H1 (cell line): ENCODE data around the gene HS6ST3. TPM values are rescaled to one million over a fixed set of nuclear protein-coding genes. Genes with fewer than 3 reads are reported as not detected.

Experiments used
- CTCF ChIA-PET: fragments of 300-600 bp; sonication (Branson Sonifier 250); formaldehyde crosslinking; loops from one replicate; lab custom pipeline; 2021; ENCODE audit not compliant: partially characterized antibody; lab: Charles Lee
- POLR2A ChIA-PET: fragments of 300-600 bp; sonication (Branson Sonifier 250); formaldehyde crosslinking; loops from one replicate; lab custom pipeline; 2021; ENCODE audit warnings: inconsistent platforms; ENCODE audit not compliant: partially characterized antibody; lab: Charles Lee
- DNase-seq, 2 experiments: peaks; one replicate each; pipeline versions ENCODE4 v3.0.0 to v3.0.0-alpha.2; 2010 to 2022; ENCODE audit warnings: low spot score in 2 of 2, low read depth in 1 of 2, mixed read lengths in 1 of 2
- FAIRE-seq: peaks from 2 replicates; lab custom pipeline; 2011; peaks lifted over from hg19 to GRCh38; lab: Jason Lieb, UNC
- H2AFZ ChIP-seq: 2 replicates; pipeline ENCODE4 v1.8.1; 2012; ENCODE audit warnings: low read length, inconsistent platforms
- H2AK5ac ChIP-seq: 2 replicates; pipeline ENCODE4 v1.6.1; 2013; ENCODE audit warnings: low read depth, low read length
- H2BK120ac ChIP-seq: replicated peaks from 2 replicates; pipeline ENCODE3; 2013; ENCODE audit warnings: low read depth, low read length, inconsistent platforms
- H2BK12ac ChIP-seq: 2 replicates; pipeline ENCODE4 v1.6.1; 2013; ENCODE audit warnings: low read depth, low read length
- H2BK15ac ChIP-seq: 2 replicates; pipeline ENCODE4 v1.6.1; 2013; ENCODE audit warnings: low read length
- H2BK20ac ChIP-seq: 2 replicates; pipeline ENCODE4 v1.6.1; 2013; ENCODE audit warnings: low read length
- H2BK5ac ChIP-seq: 2 replicates; pipeline ENCODE4 v1.6.1; 2013; ENCODE audit warnings: low read depth, low read length
- H3K14ac ChIP-seq: 2 replicates; pipeline ENCODE4 v1.6.1; 2013; ENCODE audit warnings: inconsistent platforms; ENCODE audit not compliant: insufficient read length
- H3K18ac ChIP-seq: 2 replicates; pipeline ENCODE4 v1.6.1; 2013; ENCODE audit warnings: low read length; ENCODE audit errors: extremely low read depth
- H3K23ac ChIP-seq: 2 replicates; pipeline ENCODE4 v1.6.1; 2013; ENCODE audit warnings: inconsistent platforms; ENCODE audit not compliant: insufficient read length
- H3K23me2 ChIP-seq: 2 replicates; pipeline ENCODE4 v1.6.1; 2013; ENCODE audit warnings: low read depth, low read length
- H3K27ac ChIP-seq: 2 replicates; pipeline ENCODE4 v1.6.1; 2011; ENCODE audit warnings: low read depth, low read length, inconsistent platforms
- H3K27me3 ChIP-seq, 4 experiments: replicated peaks in 1 of 4; 1 replicate in 1 of 4; 2 replicates in 3 of 4; pipeline versions ENCODE4 v1.6.1 to v1.8.1; 2011 to 2013; ENCODE audit warnings: low read length in 3 of 4, mild to moderate bottlenecking in 3 of 4, inconsistent platforms in 2 of 4, mixed read lengths in 2 of 4, moderate library complexity in 1 of 4; ENCODE audit not compliant: control insufficient read depth in 3 of 4, insufficient read depth in 3 of 4; ENCODE audit errors: extremely low read depth in 1 of 4
- H3K36me3 ChIP-seq, 4 experiments: 2 replicates each; pipeline versions ENCODE4 v1.6.1 to v1.8.1; 2011 to 2013; ENCODE audit warnings: mild to moderate bottlenecking in 4 of 4, low read length in 3 of 4, moderate library complexity in 2 of 4, control low read depth in 1 of 4, inconsistent platforms in 1 of 4; ENCODE audit not compliant: insufficient read depth in 4 of 4, control insufficient read depth in 2 of 4
- H3K4ac ChIP-seq: replicated peaks from 2 replicates; pipeline ENCODE3; 2013; ENCODE audit warnings: low read length, low read depth, mixed read lengths, inconsistent platforms; ENCODE audit not compliant: insufficient read length
- H3K4me1 ChIP-seq, 4 experiments: replicated peaks in 1 of 4; 1 replicate in 1 of 4; 2 replicates in 3 of 4; pipeline versions ENCODE4 v1.6.1 to v1.8.1; 2011 to 2013; ENCODE audit warnings: low read length in 3 of 4, inconsistent platforms in 2 of 4, mixed read lengths in 1 of 4; ENCODE audit not compliant: insufficient read depth in 4 of 4, control insufficient read depth in 3 of 4
- H3K4me2 ChIP-seq, 2 experiments: 2 replicates each; pipeline versions ENCODE4 v1.6.1 to v1.8.1; 2011 to 2013; ENCODE audit warnings: low read depth in 2 of 2, low read length in 2 of 2, control low read depth in 1 of 2, inconsistent platforms in 1 of 2, mild to moderate bottlenecking in 1 of 2; ENCODE audit not compliant: insufficient read depth in 1 of 2
- H3K4me3 ChIP-seq, 4 experiments: fragments of 200-600, 300-600 bp in 1 of 4; sonication (generic), shearing (Covaris generic), sonication (Bioruptor Twin) in 1 of 4; 2 replicates each; pipeline versions ENCODE4 v1.5.1 to v1.8.1; 2011 to 2016; ENCODE audit warnings: low read length in 4 of 4, low read depth in 3 of 4, control low read depth in 2 of 4, inconsistent platforms in 2 of 4, mild to moderate bottlenecking in 2 of 4, mixed read lengths in 1 of 4, moderate library complexity in 1 of 4; ENCODE audit not compliant: insufficient read depth in 2 of 4; ENCODE audit errors: extremely low read depth in 1 of 4
- H3K56ac ChIP-seq: replicated peaks from 2 replicates; pipeline ENCODE3; 2013; ENCODE audit warnings: low read depth, mild to moderate bottlenecking, mixed read lengths, low read length, inconsistent platforms; ENCODE audit not compliant: insufficient read length
- H3K79me1 ChIP-seq: 2 replicates; pipeline ENCODE4 v1.6.1; 2013; ENCODE audit warnings: low read depth, low read length, control low read depth
- H3K79me2 ChIP-seq, 2 experiments: 2 replicates each; pipeline versions ENCODE4 v1.6.1 to v1.8.1; 2012 to 2013; ENCODE audit warnings: low read length in 2 of 2, mild to moderate bottlenecking in 2 of 2, inconsistent platforms in 1 of 2; ENCODE audit not compliant: insufficient read depth in 2 of 2, control insufficient read depth in 1 of 2
- H3K9ac ChIP-seq, 4 experiments: replicated peaks in 1 of 4; 1 replicate in 1 of 4; 2 replicates in 3 of 4; pipeline versions ENCODE4 v1.6.1 to v1.8.1; 2011 to 2013; ENCODE audit warnings: low read depth in 3 of 4, low read length in 3 of 4, control low read depth in 2 of 4, mild to moderate bottlenecking in 2 of 4, moderate library complexity in 2 of 4, inconsistent platforms in 1 of 4; ENCODE audit errors: extremely low read depth in 1 of 4
- H3K9me3 ChIP-seq, 2 experiments: 2 replicates each; pipeline versions ENCODE4 v1.6.1 to v1.8.1; 2012 to 2013; ENCODE audit warnings: mild to moderate bottlenecking in 2 of 2, moderate library complexity in 2 of 2, control low read depth in 1 of 2, inconsistent platforms in 1 of 2, low read depth in 1 of 2, low read length in 1 of 2, mixed read lengths in 1 of 2; ENCODE audit not compliant: insufficient read depth in 2 of 2
- H4K20me1 ChIP-seq, 2 experiments: replicated peaks in 1 of 2; 2 replicates each; pipeline versions ENCODE3 to v1.8.1; 2011 to 2013; ENCODE audit warnings: inconsistent platforms in 2 of 2, low read length in 2 of 2, mild to moderate bottlenecking in 1 of 2; ENCODE audit not compliant: insufficient read depth in 2 of 2, control insufficient read depth in 1 of 2
- H4K5ac ChIP-seq: 2 replicates; pipeline ENCODE4 v1.6.1; 2013; ENCODE audit warnings: low read length, low read depth, mixed read lengths, inconsistent platforms; ENCODE audit not compliant: insufficient read length
- H4K8ac ChIP-seq: 2 replicates; pipeline ENCODE4 v1.8.0; 2013; ENCODE audit warnings: mild to moderate bottlenecking, moderate library complexity, low read length, inconsistent platforms; ENCODE audit not compliant: insufficient read depth; ENCODE audit errors: extremely low read depth
- H4K91ac ChIP-seq: replicated peaks from 2 replicates; pipeline ENCODE3; 2013; ENCODE audit warnings: low read length, mixed read lengths, inconsistent platforms; ENCODE audit not compliant: insufficient read length
- CBX5 ChIP-seq: fragments of 300-800, 300-1000 bp; sonication (generic); IDR thresholded peaks from 2 replicates; pipeline ENCODE4 v1.7.1; 2016; ENCODE audit warnings: antibody characterized with exemption, low read length, low read depth
- WGBS, 2 experiments: shearing (Covaris generic) in 1 of 2; methylation state at CpG; one replicate each; pipeline versions ENCODE4 v1.1.6 to v1.1.7; 2013 to 2015; ENCODE audit warnings: low lambda C conversion rate in 2 of 2, mixed read lengths in 2 of 2, inconsistent platforms in 1 of 2, low coverage in 1 of 2, missing lambda C conversion rate in 1 of 2; ENCODE audit not compliant: insufficient replicate concordance in 2 of 2, insufficient coverage in 1 of 2, insufficient read length in 1 of 2; ENCODE audit errors: extremely low coverage in 1 of 2, missing lambda C conversion rate in 1 of 2; 5-methylcytosine and 5-hydroxymethylcytosine counted together
- polyA plus RNA-seq, 7 experiments: library from polyadenylated mRNA; depleted of rRNA in 3 of 7; stranded (reverse) in 5 of 7; unstranded in 2 of 7; fragments of >200 nt in 5 of 7; fragments of 200-250 nt in 2 of 7; gene quantifications; 1 replicate in 5 of 7; 2 replicates in 1 of 7; 4 replicates in 1 of 7; pipeline versions ENCODE4 v1.2.1 to v1.2.3, GENCODE V29; 2011 to 2013; ENCODE audit warnings: missing spikeins in 2 of 7, mixed read lengths in 2 of 7
- total RNA-seq: library from RNA; stranded (reverse); fragmentation: NEBNext Ultra II Directional; extraction: Animal tissue kit (Norgen Biotek cat#: 25700); gene quantifications from 2 replicates; pipeline ENCODE4 v1.2.1, GENCODE V29; 2021

The HS6ST3 gene
- total and polyA plus RNA-seq, 2 of the 8 experiments (the other 6 are each of a cell fraction or from before 2014, with no cell fraction given) = 0.45 to 1.2 TPM

- H3K79me1 ChIP-seq = no peaks in the 10 kb centered on the region
- TF ChIP-seq CBX5 = no peak
- TF ChIP-seq, all 59 proteins: peak for 0
- H2BK120ac ChIP-seq = no peak overlapping the region
- DNase-seq = no peak
- 91% methylated on average over 4 of the region's 4 CpGs; no CpG with 5 or more reads in 1 of the 2 experiments for WGBS, 2 experiments
- no peak for FAIRE-seq
- H2BK20ac ChIP-seq = no peak overlapping the region
- no peak overlapping the region for H4K8ac ChIP-seq
- H4K20me1 ChIP-seq = no peaks in the 10 kb centered on the region
- H3K18ac ChIP-seq = no peak overlapping the region
- H3K23ac ChIP-seq = no peak overlapping the region
- H3K4me2 ChIP-seq = no peak overlapping the region
- no peaks in the 10 kb centered on the region for H3K36me3 ChIP-seq
- H2BK5ac ChIP-seq = no peak overlapping the region
- no peak overlapping the region for H4K91ac ChIP-seq
- H3K9ac ChIP-seq = no peak overlapping the region
- CTCF ChIA-PET = no interaction called here
- H3K4ac ChIP-seq = no peak overlapping the region
- H3K27ac ChIP-seq = no peak overlapping the region
- H3K27me3 ChIP-seq = no peaks in the 10 kb centered on the region; a peak in 1 of 7 replicates
- no peak overlapping the region for H3K56ac ChIP-seq
- H2AK5ac ChIP-seq = no peak overlapping the region
- H3K23me2 ChIP-seq = no peaks in the 10 kb centered on the region; the same call in 1 of the 2 replicates
- H3K79me2 ChIP-seq = no peaks in the 10 kb centered on the region
- POLR2A ChIA-PET = no interaction called here
- no peak overlapping the region for H4K5ac ChIP-seq
- H2BK15ac ChIP-seq = no peak overlapping the region
- no peaks in the 10 kb centered on the region for H3K9me3 ChIP-seq
- no peak overlapping the region for H2AFZ ChIP-seq
- no peak overlapping the region for H3K14ac ChIP-seq
- H3K4me3 ChIP-seq = no peak overlapping the region
- H2BK12ac ChIP-seq = no peak overlapping the region
- H3K4me1 ChIP-seq = peaks cover 0 to 8% (median 4%) of the 10 kb centered on the region in 4 experiments; a peak in 6 of 7 replicates
These were observed 10.7 kb downstream of the HS6ST3 start for GRCh38 chr13:96100457-96101220.
